HG02943 (cell line): ENCODE data around the gene PNO1.
"Not testable (repeated sequence)": the region's sequence is repeated elsewhere in the genome, so short reads cannot be mapped to it uniquely, and the experiment has no call there.

ENCODE experiments used
- ATAC-seq: cut with Tn5 transposase; IDR thresholded peaks from one replicate; pipeline ENCODE4 v1.9.1; 2021; ENCODE audit warnings: mild to moderate bottlenecking, low read depth, moderate library complexity; ENCODE audit not compliant: unreplicated experiment

PNO1 gene

GRCh38 chr2:68156419-68156818 lies 1.3 kb upstream of the PNO1 start:
- ATAC-seq, result no peak

DNA sequence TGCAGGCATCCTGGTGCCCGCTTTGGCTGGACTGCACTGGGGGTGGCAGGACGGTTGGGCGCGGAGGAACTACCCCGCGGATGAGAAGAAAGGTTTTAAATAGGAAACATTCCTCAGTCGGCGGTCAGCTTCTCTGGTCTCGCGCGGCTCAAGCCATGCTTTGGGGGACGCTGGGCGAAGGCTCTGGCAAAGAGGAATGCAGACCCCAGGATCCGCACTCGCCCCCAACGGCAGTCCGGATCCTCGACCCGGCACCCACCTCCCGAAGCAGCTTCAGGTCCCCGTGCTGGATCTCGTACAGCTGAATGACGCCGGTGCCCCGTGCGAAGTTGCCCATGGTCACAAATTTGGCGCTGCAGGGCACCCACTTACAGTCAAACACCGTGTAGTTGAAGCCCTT lies 686 bp upstream of the PNO1 start:
- ATAC-seq, result peak; percentile 27

DNA sequence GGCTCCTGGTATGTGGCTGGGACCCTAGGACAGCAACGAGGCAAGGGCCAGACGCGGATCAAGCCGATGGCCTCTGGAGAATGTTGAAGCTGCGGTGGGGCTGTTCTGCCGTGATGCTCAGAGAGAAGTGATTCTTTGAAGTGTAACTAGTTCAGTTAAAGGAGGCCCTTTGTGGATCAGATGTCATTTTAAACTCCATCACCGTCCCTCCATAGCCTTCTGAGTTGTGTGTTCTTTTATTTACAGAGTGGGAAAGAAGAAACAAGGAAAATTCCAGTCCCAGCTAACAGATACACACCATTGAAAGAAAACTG lies 403 bp downstream of the PNO1 start:
- no peak for ATAC-seq

DNA sequence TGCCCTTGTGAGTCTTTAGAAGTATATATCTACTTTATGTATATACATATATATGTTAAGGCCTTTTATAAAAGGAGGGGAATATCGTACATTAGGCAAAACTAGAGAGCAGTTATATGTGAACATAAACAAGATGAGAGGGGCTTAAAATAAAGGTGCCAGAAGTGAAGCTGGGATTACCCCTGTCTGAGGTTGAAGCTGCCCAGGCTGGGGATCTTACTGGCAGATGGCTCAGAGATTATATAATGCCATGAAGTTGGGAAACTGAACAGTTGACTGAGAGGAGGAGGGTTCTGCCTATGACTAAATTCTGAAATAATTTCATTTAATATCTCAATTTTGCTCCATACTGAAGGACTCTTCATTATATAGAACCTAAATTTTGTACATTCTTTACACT lies 6.0 kb downstream of the PNO1 start:
- no peak for ATAC-seq

- no peak for ATAC-seq
Measured at GRCh38 chr2:68167186-68167585, 9.5 kb downstream of the PNO1 start.

- no peak for ATAC-seq
Measured at GRCh38 chr2:68169308-68169707, 11.6 kb downstream of the PNO1 start.

- no peak for ATAC-seq
Measured at GRCh38 chr2:68171146-68171545, 13.5 kb downstream of the PNO1 start.

DNA sequence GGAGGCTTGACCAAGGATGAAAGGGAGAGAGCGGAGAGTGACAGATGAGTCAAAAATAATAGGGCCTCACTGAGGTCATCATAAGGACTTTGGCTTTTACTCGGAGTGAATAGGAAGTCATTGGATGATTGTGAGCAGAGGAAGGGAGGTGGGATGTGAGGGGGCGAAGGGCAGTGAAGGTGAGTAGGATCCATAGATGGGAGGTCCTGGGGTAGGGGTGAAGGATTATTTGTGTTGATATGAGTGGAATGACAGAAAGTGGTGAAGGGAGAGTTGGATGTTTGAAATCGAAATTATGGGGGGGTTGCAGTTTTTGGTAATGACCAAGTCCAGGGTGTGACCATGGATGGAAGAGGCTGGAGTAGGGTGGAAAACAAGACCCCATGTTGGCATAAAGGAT lies 14.0 kb downstream of the PNO1 start:
- no peak for ATAC-seq

DNA sequence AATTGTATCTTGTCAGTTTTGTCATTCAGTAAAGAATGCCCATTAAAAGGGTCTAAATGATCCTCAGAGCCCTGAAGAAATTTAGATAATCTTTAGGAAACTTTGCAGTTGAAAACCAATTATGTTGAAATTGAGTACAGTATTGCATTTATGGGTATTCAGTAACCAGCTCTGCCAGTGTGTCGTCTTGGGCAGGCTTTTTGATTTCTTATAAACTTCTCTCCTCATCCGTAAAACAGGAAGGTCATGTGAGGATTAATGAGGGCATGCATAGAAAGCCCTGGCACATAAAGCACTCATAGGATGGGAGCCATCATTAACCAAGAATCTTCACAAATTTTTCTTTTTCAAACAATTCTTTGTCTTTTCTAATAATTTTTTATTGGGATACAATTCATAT lies 14.8 kb downstream of the PNO1 start:
- ATAC-seq, result no peak

- no peak for ATAC-seq
Measured at GRCh38 chr2:68172990-68173700, 15.5 kb downstream of the PNO1 start.

DNA sequence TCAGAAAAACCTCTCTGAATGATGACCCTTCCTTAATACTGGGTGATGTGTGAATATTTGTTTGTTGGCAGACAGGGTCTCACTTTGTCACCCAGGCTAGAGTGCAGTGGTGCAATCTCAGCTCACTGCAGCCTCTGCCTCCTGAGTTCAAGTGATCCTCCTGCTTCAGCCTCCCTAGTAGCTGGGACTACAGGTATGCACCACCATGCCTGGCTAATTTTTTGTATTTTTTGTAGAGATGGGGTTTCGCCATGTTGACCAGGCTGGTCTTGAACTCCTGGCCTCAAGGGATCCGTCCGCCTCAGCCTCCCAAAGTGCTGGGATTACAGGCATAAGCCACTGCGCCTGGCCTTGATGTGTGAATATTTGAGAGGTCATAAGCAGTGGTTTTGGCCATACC lies 17.5 kb downstream of the PNO1 start:
- ATAC-seq, result not testable (repeated sequence)

DNA sequence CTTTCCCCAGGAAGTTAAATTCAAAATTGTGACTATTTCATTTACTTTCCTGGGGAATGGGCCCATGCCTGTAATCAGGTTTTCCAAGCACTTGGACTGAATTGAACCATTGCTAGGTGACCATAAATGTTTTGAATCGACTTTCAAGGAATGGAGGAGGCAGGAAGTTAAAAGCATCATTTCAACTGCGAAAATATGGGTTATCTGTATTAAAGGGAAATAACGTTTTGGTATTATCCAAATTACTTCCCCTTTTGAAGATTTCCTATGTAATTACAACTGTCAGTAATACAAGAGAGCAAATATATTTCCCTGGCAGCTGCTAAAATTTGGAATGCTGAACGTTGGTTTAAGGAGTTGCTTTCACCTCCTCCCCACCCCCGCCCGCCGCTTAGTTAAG lies 19.0 kb downstream of the PNO1 start:
- ATAC-seq, result no peak

DNA sequence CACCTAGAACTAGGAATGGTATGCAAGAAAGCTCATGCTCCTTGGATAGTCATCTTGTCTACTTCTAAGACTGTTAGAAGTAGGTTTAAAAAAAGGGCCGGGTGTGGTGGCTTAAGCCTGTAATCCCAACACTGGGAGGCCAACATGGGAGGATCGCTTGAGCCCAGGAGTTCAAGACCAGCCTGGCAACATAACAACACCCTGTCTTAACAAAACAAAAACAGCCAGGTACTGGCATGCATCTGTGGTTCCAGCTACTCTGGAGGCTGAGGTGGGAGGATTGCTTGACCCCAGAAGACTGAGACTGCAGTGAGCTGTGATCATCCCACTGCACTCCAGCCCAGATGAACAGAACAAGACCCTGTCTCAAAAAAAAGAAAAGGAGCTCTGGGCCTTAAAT lies 19.9 kb downstream of the PNO1 start:
- no peak for ATAC-seq

DNA sequence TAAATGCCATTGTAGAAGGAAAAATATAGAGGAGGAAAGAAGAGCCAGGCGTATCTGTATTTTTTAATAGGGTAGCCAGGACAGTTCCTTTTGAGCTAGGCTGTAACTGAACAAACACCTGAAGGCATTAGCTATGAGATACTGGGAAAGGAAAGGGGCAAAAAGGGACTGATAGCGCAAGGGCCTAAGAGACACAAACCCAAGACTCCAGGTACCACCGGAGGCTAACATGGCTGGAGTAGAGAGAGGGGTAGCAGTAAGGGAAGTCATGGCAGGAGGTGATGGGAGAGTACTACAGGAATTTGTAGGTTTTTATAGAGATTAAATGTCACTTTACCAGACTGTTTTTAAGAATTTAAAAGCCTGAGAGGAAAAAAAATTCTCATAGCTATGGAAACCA lies 20.7 kb downstream of the PNO1 start:
- no peak for ATAC-seq

GRCh38 chr2:68178954-68179627 lies 21.4 kb downstream of the PNO1 start:
- no peak for ATAC-seq

DNA sequence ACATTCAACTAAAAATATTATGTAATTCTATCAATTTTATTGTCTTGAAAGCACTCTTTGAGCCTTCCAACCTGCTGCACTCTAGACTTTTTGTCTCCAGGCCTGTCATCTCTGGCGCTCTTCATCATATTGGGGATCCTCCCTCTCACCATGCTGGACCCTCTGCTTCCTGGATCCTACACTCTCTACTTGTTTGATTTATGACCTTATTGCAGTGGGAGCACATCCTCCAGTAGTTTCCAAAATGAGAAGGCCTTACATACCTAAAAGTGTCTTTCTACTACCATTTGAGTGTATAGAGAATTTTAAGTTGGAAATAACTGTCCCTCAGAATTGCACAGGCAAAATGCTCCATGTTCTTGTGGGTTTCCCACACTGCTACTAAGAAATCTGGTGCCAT lies 25.2 kb downstream of the PNO1 start:
- no peak for ATAC-seq

DNA sequence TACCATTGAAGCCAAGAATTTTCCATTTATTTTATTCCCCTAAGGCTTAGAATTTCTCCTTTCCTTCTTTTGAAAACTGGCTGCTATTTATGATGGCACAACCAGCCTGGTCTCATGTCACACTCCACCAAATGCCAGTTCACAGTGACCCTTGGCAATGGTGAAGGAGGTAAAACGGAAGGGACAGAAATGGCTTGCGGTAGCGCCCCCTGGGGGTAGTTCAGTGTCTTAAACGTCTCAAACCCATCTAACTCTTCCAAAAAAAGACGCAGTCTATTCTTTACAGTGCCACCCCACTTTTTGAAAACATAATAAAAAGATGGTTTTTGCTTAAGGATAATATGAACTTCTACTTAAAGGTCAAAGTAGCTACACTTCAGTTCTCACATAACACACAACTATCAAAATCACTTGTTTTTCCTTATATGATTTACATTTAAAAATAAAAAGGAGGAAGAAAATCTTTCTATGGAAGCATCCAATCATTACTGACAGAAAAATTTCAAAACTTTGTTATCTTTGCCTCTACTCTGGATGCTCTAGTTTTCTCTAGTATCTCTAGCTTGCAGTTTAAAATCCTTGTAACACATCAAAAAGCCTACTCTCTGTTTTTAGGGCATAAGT lies 28.0 kb downstream of the PNO1 start:
- no peak for ATAC-seq

GRCh38 chr2:68187329-68187728 lies 29.6 kb downstream of the PNO1 start:
- no peak for ATAC-seq

DNA sequence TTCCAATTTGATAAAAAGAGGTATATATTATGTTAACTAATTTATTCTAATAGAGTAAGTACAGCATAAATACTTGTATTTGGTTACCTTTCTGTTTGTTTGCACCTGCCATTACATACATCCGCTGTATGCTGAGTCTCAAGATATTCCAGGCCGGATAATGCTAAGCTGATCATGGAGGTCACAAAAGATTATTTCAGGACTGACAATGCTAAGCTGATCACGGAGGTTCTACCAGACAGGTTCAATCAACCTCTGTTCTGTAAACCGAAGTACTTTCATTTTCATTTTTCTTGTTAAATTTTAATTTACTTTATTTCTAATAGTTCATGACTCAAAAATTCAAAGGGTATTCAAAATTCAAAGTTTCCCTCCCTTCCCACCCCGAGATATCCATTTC lies 31.1 kb downstream of the PNO1 start:
- ATAC-seq, result no peak

GRCh38 chr2:68189991-68190784 lies 32.5 kb downstream of the PNO1 start:
- no peak for ATAC-seq

DNA sequence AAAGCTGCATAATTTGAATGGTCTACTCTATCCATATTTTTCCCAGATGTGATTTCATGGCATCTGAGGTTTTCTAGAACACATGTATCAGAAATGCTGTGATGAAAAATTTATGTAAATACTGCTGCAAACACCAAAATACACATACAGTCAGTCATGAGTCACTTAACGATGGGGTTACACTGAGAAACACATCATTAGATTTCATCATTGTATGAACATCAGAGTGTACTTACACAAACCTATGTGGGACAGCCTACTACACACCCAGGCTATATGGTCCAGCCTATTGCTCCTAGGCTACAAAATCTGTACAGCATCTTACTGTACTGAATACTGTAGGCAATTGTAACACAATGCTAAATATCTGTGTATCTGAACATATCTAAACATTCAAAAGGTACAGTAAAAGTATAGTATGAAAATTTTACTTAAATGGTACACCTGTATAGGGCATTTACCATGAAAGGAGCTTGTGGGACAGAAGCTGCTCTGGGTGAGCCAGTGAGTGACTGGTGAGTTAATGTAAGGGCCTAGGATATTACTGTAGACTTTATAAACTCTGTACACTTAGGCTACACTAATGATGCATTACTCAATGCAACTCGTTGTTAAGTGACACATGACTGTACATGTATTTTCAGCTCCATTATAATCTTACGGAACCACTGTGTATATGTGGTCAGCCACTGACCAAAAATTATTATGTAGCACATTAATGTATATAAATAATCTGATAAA lies 33.5 kb downstream of the PNO1 start:
- no peak for ATAC-seq
